Ammon's horn (tissue), 1 donor: ENCODE data around the gene E2F3.

Experiments
- DNase-seq: peaks from one replicate; pipeline ENCODE4 v3.0.0-alpha.2; 2016; ENCODE audit warnings: low spot score

E2F3 gene

DNA sequence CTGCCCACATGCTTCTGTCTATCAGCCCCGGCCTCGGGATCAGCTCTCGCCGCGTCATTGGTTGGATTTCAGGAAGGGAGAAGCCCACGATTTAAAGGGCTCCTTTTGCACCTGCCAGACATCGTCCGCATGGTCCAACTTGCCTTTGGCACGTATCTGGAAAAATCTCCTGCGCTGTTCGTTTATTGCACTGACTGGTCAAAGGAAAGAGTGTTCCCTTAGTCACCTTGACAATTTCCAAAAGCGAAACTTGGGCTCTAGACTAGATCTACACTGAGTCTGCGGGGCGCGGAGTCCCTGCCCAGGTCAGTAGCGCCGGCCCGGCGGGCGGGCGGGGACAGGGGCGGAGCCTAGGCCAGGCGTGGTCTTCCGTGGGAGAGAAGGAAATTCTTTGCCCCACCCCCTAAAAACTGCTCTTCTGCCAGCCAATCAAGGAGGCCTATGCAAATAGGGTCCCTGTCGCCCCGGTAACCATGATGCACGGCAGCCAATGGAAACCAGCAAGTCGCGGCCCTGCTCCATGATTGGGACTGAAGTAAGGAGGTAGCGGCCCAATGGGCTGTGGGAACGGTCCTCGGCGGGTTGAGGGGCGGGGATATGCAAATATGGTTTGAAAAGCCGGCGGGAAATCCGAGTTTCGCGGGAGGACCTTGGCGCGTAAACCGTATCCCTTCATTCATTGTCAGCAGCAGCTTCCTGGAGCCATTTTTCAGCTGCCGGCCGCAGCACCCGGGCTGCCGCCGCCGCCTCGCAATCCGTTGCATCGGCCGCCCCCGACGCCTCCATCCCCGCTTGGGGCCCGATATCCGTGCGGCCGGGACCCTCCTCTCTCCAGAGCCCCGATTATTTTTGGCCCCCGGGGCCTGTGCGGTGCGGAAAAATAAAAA is at the start of gene E2F3:
E2F3 (plus strand) TSS at position 675 of the 887 bp plus-strand sequence. CDS start 354 bp downstream, outside the sequence.
- peak; percentile 100 for DNase-seq

DNA sequence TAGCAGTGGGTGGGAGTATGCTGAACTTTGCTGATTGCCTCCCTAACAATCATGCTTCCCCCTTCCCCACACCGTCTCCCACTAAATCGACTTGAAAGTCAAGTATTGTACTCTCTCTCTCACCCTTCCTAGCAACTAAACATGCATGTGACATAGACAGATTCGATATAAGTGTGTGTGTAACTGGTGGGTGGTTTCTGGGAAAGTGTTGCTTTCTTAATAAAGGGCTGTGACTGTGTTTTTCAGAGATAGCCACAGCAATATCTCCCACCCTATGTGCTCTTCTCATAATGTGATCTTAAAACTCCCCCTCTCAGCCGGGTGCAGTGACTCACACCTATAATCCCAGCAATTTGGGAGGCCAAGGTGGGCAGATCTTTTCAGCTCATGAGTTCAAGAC is 49.3 kb upstream of the E2F3 start:
- DNase-seq, result no peak

DNA sequence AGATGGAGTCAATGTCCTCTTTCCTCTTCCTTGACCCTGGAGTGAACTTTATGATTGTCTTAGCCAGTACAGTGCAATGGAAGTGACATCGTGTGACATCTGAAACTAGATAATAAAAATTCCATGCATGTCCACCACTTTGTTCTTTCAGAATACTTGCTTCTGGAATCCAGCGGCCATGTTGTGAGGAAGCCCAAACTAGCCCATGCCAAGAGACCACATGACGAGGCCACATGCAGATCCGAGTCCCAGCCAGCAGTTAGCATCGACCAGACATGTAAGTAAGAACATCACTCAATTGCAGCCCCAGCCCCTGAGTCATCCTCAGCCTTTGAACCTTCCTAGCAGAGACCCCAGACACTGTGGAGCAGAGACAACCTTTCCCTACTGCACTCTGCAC is 48.5 kb upstream of the E2F3 start:
- no peak for DNase-seq

DNA sequence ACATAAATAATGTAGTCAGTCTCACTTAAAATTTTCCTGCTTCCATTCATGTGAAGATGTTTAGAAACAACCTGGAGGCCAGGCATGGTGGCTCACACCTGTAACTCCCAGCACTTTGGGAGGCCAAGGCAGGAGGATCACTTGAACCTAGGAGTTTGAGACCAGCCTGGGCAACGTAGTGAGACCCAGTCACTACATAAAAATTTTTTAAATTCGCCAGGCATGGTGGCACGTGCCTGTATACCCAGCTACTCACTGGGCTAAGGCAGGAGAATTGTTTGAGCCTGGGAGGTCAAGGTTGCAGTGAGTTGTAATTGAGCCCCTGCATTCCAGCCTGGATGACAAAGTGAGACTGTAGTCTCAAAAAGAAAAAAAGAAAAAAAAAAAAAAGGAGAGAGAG is 47.3 kb upstream of the E2F3 start:
- DNase-seq, result no peak

DNA sequence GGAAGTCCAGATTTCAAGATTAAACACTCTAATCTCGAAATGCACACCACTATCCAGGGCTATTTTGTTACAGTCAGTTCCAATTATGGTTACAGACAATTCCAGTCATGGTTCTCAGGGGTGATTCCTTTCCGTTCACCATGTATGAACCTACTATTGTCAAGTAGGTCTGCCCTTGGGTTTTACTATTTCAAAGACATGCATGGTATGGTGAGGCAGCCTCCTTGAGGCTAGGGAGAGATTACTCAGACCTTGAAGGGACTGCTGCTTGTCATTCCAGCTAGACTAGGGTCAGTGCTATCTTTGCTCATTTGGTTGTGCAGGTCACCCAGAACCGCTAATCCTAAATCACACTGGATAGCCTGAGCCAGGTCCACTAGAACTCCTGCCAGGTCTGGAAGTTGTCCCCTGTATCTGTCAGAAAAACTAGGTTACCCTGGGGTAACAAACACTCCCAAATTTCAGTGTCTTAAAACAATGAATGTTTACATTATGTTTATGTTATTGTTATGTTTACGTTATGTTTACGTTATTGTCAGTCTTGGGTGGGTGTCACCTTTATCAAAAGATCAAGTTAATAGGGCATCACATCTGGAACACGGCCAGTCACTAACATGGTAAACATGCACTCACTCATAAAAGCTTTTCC is 41.1 kb upstream of the E2F3 start:
- no peak for DNase-seq

DNA sequence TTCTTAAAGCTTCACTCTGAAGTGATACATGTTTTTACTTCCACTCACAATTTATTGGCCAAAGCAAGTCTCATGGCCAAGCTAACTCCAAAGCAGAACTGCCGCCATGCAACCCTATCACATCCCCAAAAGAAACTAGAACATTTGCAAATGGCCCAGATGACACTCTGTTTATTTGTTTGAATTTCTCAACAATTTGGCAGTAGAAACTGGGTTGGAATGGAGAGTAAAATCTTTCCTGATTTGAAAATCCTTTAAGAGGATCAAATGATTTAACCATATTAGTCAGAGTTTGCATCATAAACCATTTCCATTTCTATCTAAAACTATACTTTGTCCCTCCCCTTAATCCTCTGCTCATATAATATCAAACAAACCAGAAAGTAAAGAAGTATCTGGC is 39.1 kb upstream of the E2F3 start:
- DNase-seq, result no peak

DNA sequence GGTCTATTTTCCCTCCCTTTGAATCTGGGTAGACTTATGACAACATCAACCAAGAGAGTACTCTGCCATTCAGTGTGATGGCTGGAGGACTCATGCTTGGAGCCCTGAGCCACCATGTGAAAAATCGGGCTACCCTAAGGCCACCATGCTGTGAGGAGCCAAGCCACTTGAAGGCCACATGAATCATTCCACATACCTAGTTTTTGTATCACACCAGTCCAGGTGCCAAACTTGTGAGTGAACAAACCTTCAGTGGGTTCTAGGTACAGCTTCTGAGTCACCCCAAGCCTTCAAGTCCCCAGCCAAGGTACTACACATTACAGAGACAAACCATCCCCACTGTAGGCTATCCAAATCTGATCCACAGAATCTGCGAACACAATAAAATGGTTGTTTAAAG is 37.4 kb upstream of the E2F3 start:
- DNase-seq, result no peak

DNA sequence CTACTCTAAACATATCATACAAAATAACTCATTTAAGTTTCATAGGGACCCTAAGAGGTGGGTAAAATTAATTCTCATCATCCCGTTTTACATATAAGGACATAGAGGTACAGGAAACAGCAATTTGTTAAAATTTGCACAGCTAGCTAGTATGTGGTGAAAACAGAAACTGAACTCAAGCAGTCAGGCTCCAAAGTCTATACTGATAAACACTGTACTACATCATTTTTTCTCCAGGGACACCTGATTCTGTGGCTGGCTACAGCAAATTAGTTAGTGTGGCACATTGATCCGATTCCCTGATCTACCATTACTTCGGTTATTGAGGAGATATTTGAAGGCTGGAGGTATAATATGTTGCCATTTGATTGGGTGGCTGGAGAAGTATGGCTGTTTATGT is 36.2 kb upstream of the E2F3 start:
- DNase-seq, result no peak

DNA sequence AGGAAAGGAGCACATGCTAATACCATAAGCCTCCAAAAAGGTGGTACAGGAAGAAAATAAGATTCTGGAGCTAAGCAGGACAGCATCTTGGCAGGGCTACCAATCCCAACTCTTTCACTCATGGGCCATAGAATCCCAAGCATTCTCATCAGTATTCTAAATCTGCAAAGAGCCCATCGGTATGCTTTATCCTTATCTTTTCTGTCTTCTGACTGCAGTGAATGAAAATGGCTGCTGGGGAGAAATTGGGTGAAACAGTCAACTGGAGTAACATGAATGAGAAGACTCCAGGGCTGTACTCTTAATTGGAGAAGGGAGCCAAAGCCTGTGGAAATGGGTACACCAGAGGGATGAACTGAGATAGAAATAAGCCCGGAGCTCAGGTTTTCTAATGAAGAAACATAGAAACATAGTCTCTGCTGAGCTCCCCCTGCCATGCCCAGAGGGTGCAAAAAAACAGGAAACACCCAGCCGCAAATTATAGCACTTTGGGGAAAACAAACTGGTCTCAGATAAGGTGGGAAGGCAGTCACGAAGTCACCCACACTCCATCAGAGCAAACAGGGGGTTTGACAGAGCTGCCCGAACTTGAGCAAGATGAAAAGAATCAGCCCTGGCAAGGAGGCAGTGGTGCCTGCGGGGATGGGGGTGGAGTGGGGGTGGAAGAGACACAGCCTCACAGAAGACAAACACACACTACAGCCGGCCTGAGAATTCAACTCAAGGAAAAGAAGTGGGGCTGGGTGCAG is 35.4 kb upstream of the E2F3 start:
- no peak for DNase-seq

DNA sequence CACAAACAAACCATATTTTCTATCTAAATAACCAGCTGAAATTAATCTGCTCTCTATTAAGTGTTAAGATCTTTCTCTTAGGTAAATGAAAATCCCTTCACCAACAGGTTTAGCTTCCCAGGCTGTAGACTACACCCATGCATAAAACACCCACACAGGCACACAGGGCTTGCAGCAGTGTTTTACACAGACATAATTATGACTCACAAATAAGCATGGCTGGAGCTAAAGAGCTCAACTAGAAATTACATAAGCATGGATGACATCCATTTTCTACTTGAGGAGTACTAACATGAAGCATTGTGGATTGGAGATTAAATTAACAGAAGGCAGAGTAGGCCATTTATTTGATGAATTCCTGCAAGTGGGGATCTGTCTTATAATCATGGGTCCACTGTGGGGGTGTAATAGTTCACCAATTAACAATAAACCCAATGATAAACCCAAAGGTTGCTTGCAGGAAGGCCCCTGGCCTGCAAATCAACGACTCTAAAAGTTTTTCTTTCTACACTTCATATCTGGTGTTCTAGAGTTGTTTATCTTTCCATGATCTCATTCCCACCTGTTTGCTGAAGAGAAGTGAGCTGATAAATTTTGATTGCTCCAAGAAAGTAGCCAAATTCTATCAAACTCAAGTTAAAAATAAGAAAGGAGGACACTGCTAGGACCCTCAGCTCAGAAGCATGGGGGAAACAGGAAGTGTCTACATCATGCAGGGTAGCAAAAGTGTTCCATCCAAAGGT is 33.8 kb upstream of the E2F3 start:
- peak; percentile 66 for DNase-seq

DNA sequence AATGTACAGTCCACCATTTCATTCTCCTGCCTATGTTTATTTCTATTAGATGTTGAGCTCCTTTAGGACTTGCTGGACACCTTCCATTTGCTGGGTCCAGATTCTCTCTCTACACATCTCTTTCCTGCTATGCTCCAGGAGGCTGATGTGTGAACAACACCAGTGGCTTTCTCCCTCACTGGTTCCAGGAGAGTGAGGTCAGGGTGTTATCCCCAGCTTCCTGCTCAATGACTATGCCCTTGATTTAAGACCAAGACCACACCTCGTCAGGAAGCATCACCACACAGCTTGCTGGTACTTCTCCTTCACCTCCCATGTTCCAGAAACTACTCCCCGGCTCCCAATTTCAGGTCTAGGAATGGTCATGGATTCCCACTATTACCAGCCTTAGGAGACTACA is 31.3 kb upstream of the E2F3 start:
- DNase-seq, result no peak

DNA sequence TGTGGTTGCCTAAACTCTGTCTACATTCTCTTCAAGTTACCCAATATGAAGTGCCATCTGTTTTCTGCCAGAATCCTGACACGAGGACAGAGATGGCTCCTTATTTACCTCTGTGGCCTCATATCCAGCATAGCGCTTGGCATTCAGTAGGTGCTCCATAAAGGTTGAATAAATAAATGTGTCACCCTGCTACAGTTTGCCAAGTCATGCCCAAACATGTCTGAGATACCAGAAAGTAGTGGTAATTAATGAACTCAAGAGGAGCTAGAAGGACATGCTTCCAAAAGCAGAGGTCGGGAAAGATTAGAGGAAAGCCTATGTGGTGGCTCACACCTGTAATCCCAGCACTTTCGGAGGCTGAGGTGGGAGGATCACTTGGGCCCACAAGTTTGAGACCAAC is 30.9 kb upstream of the E2F3 start:
- DNase-seq, result no peak

DNA sequence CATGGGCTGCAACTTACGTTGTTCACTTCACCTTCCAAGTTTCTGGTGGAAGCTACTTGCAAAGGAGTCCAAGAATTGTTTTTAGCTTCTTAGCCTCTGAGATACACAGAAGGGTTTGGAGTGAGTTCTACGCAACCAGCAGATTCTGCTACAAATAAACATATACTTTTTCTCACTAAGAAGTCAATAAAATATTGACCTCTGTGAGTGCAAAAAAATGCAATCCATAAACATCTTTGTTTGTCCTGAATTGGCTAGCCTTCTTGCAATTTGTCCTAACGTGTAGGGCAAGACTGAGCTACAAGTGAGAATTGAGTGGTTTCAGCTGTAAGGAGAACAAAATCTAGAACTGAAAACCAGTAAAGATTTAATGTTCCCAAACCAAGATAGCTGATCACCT is 26.2 kb upstream of the E2F3 start:
- no peak for DNase-seq

DNA sequence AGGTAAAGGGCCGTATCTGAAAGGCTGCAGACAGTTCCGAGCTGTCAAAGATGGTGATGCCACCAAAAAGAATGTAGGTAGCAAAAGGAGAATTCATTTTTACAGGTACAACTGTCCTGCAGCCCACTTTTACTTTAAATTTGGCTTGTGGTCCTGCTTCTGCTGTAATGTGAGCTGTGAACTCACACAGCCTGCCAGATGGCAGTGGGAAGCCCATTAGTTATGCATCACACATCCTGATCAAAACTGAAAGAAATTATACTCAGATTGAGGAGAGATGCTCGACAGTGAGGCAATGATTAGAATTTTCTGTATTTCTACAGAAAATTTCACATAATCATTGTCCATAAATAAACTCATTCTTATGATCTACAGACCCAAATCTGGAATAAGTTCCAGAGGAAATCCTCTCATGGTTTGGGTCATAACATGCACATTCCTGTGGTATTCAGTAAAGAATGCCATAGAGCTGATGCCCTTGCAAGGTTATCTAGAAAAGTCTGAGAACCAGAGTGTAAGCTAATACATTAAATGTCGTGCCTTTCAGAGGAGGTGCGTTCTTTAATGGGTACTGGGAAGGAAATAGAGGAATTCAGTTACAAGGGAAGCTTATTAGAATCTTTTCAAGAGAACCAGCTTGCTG is 23.9 kb upstream of the E2F3 start:
- DNase-seq, result peak; percentile 58

DNA sequence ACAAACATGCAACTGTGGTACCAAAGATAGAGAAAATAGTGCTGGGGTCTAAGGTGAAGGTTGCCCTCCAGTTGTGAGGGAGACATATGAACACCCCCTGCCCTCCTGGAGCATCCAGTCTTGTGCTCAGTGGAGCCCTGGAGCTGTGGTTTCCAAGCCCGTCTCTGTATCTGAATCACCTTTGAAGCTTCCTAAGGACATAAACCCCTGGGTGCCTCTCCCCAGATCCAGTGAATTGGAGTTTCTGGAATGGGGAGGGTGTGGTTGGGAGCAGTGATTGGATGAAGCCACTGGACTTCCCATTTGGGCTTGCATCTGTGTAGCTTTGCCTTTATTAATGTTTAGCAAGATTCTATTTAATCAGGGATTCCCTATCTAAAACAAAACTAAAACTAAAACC is 22.4 kb upstream of the E2F3 start:
- DNase-seq, result no peak

DNA sequence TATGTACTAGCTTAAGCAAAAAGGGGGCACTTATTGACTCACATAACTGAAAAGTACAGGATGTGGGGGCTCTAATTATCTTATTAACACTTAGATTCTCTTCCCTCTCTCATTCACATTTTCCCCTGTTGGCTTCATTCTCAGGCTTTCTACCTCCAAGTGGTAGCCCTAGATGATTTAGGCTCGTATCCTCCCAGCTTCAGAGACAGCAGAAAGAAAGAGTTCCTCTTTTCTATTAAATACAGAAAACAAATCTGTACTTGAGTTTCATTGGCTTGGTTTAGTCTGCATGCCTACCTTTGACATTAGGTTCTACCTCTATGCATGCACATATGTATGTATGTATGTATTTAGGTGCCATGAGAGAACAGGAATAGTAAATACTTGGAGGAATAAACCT is 15.5 kb upstream of the E2F3 start:
- DNase-seq, result no peak

DNA sequence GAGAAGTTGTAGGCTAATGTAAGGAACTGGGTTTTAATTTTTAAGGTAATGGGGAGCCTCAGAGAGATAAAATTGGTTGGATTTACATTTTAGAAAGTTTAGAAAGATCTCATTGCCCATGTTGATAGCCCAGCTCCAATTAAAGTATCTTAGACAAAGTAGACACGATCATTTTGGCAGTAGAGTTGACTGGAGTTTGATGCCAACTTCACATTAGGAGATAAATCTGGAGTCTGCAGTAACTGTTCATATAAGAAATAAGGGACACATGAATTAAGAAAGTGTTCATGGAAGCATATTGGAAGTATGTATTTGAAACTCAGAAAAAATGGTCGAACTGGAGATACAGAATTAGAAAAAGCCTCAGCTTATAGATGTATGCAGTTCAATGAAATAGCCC is 12.6 kb upstream of the E2F3 start:
- DNase-seq, result no peak

DNA sequence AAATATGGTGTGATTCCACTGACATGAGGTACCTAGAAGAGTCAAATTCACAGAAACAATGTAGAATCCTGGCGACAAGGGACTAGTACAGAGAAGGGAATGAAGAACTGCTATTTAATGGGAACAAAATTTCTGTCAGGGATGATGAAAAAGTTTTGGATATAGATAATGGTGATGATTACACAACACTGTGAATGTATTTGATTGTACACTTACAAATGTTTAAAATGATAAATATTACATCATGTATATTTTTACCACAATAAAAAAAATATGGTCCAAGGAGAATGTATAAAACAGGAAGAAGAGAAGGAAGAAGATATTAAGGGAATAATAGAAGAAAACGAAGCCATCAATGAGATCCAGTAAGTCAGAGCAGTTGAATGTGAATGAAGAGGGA is 8.4 kb upstream of the E2F3 start:
- DNase-seq, result no peak

DNA sequence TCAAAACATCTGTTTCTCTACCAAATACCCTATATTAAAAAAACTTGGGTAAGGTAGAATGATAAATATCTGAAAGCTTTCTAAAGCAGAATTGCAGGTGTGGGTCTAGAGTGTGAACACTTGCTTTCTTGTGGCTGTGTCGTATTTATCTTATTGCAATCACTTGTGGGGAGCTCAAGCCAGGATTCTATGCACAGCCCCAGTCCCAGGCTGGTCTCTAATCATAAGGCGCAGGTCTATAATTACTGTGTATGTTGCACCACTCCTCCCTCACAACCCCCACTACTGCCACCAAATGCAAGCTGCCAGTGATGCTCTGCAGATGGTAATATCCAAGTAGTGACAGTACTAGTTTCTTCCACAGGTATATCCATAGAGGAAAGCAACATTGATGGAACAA is 2.2 kb upstream of the E2F3 start:
- DNase-seq, result no peak

DNA sequence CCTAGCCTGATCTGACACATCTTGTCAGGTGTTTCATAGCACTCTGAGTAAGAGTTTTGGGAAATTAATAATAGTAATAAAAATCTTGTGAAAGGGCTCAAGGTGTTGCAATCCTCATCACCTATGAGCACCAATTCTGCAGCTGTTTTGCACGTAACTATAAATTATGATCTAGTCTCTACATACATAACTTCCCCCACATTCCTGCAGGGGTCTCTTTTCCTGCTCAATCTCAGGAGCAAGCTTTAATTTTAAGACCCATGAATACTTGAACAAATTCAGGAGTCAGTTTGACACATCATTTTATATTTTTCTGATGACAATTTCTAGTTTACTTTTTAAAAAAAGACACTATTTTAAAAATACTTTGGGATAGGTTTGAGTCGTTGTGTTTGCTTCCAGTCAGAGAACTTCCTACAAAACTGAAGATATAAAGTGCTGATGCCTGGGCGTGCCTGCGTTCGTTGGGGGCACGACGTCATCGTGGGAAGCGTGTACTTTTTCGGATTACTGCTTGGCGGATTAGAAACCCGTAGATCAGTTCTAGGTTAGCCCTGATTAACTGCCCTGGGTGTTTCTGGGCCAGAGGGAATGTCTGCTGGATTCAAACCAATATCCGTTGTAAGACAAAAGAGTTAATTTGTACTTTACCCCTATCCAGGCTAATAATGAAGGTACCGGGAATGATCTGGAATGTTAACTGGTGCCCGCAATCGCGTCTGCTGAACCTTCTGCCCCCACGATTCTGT is 1.0 kb upstream of the E2F3 start:
- DNase-seq, result peak; percentile 36

DNA sequence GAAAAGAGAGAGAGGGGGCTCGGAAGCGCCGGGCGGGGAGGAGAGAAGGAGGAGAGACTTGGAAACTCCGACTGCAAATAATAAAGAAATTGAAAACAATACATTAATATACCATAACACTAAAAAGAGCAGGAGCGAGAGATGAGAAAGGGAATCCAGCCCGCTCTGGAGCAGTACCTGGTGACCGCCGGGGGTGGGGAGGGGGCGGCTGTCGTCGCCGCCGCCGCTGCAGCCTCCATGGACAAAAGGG is 338 bp downstream of the E2F3 start:
- DNase-seq, result no peak
